K562 (cell line): ENCODE data around the gene VEGFB. TPM values are rescaled to one million over a fixed set of nuclear protein-coding genes. Genes with fewer than 3 reads are reported as not detected.
A peak's percentile ranks its signal among the peaks of the same experiment; 100 is the strongest.

ENCODE experiments used
- E2F8 ChIP-seq: fragments of 450-650 bp; IDR thresholded peaks from 2 replicates; pipeline ENCODE4 v1.7.1; 2018; ENCODE audit warnings: mild to moderate bottlenecking, low read depth; ENCODE audit not compliant: partially characterized antibody
- HNRNPUL1 ChIP-seq: fragments of 200-400 bp; formaldehyde crosslinking; IDR thresholded peaks from 2 replicates; pipeline ENCODE4 v1.6.1; 2017; ENCODE audit warnings: low read length
- STAG1 ChIP-seq: sonication (generic); formaldehyde crosslinking; IDR thresholded peaks from 2 replicates; pipeline ENCODE4 v1.5.0; 2020; ENCODE audit warnings: missing genetic modification reagents, borderline replicate concordance
- TEAD1 ChIP-seq, 2 experiments: fragments of 450-650 bp in 1 of 2; sonication (generic) in 1 of 2; formaldehyde crosslinking; IDR thresholded peaks; 2 replicates each; pipeline versions ENCODE4 v1.4.0 to v1.8.0; 2020 to 2022; ENCODE audit warnings: mild to moderate bottlenecking in 2 of 2, missing genetic modification reagents in 1 of 2
- ZBTB33 ChIP-seq: sonication (generic); formaldehyde crosslinking; IDR thresholded peaks from 2 replicates; pipeline ENCODE4 v1.8.1; 2023; ENCODE audit warnings: mild to moderate bottlenecking, missing genetic modification reagents
- ZNF175 ChIP-seq: fragments of 200-800 bp; sonication (Bioruptor generic); IDR thresholded peaks from 2 replicates; pipeline ENCODE4 v1.6.1; 2016; ENCODE audit warnings: low read depth, mild to moderate bottlenecking, missing genetic modification characterization, missing compliant biosample characterization
- polyA plus RNA-seq, 8 experiments: library from polyadenylated mRNA; depleted of rRNA in 4 of 8; stranded (reverse) in 5 of 8; unstranded in 3 of 8; fragments of >200 nt; fragmentation: Nextera tagmentation in 2 of 8; fragmentation: Illumina TruSeq in 1 of 8; extraction: Ambion mirVana in 2 of 8; extraction: Trizol in 1 of 8; gene quantifications; 2 replicates each; pipeline versions ENCODE4 v1.2.1 to v1.2.3, GENCODE V29; 2011 to 2014; ENCODE audit warnings: inconsistent platforms in 1 of 8, missing spikeins in 1 of 8
- total RNA-seq, 7 experiments: library from RNA; depleted of rRNA in 6 of 7; stranded (reverse); fragments of >200 nt in 6 of 7; fragmentation: Illumina TruSeq in 2 of 7; extraction: Trizol in 2 of 7; gene quantifications; 2 replicates each; pipeline versions ENCODE4 v1.2.1 to v1.2.3, GENCODE V29; 2011 to 2021; ENCODE audit warnings: low replicate concordance in 1 of 7
- TF ChIP-seq, protein P1 (sequence below): fragments of 250-450 bp; sonication (Bioruptor Pico); IDR thresholded peaks from 2 replicates; pipeline ENCODE4 v1.8.0; 2022; ENCODE audit warnings: moderate library complexity, mild to moderate bottlenecking, inconsistent platforms

VEGFB gene
- total and polyA plus RNA-seq, 9 of the 15 experiments (the other 6 are each of a cell fraction or from before 2014, with no cell fraction given), result 11.0 to 83.4 (median 25.7) TPM

DNA sequence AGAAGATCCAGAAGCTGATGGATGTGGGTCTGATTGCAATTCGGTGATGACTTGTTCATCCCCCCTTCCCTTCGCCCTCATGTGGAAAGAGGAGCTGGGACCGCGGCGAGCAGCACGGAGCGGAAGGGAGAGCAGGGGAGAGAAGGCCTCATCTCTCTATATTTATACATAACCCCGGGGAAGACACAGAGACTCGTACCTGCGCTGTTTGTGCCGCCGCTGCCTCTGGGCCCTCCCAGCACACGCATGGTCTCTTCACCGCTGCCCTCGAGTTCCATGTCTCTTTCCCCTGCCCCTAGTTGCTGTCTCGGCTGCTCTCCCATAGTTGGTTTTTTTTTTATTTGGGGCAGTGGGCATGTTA, 30.3 kb upstream of the VEGFB start (continued):
- TF ChIP-seq ZBTB33 (CRISPR knock-in tag), result peak; percentile 44
- TF ChIP-seq HNRNPUL1, result no peak
- no peak for TF ChIP-seq E2F8
- TF ChIP-seq ZNF175 (CRISPR knock-in tag), result no peak
- peak in 1 of 2 experiments; percentile 25; a peak in 1 of 4 replicates for TF ChIP-seq TEAD1 (CRISPR knock-in tag; IDR thresholded peaks at IDR 0.05)
- no peak for TF ChIP-seq STAG1 (CRISPR knock-in tag)
- TF ChIP-seq, protein P1, sequence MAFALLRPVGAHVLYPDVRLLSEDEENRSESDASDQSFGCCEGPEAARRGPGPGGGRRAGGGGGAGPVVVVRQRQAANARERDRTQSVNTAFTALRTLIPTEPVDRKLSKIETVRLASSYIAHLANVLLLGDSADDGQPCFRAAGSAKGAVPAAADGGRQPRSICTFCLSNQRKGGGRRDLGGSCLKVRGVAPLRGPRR (CRISPR knock-in tag), result no peak
